NCI-H345 treated with DMSO at 0.1 percent for 48 hours (cell line): ENCODE results near the gene TCEAL4.

Experiments used
- DNase-seq: peaks from one replicate; lab custom pipeline; 2025; ENCODE audit not compliant: unreplicated experiment; lab: John Stamatoyannopoulos, UW

TCEAL4 gene

DNA sequence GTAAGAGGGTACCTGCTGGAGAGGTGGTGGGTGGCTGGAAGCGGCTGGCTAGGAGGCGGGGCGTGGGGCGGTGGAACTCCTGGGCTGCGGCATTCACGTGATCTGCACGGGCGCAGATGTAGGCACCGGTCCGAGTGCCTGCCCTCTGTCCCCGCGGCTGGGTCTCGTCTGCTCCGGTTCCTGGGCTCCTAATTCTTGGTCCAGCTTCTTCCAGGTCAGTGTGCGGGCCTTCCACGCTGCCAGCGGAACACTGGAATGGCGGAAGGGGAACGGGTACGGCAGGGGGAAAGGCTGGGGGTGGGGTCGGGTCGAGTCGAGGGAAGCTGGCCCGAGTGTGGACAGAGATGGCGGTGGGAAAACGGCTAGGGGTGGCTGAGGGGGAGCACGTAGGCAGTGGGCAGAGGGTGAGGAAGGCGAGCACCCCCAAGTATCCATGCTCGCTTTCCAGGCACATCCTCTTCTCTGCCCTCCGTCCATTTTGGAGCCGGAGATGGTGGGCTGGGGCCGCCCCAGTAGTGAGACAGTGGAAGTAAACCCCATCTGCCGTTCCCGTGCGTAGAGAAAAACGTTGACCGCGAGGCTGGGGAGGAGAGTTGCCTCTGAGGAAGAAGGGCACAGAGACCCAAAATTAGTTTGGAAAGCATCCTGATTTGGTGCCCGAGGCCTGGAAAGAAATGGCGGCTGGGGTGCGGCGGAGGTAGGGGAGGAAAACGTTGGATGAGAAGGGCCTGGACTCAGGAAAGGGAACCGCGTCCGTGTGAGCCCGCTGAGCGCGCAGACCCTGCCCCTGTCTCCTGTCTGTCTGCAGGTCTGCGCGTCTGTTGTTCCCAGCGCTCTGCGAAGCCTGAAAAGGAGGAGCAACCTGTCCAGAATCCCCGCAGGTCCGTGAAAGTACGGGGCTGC is at the start of gene TCEAL4:
TSS of gene TCEAL4 (plus strand) at position 105 of the 903 bp plus-strand sequence. CDS start 1,161 bp downstream, outside the sequence.
- peak; percentile 38 for DNase-seq

DNA sequence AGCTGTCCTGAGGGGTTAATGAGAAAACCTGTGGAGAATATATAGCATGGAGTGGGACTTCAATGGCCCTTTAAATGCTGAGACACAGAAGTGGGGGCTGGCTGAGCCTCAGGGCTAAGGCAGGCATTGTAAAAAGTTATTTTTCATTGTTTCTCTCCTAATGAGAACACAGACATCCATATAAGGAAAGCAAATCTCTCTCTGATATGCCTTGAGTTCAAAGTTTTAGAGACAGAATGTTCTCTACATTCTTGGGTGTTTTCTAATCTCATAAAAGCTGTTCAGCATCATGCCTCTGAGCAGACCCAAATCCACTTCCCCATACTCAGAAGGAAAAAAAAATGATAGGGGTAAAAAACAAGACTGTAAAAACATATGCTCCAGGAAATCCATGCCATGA is 49.2 kb upstream of the TCEAL4 start:
- no peak for DNase-seq

DNA sequence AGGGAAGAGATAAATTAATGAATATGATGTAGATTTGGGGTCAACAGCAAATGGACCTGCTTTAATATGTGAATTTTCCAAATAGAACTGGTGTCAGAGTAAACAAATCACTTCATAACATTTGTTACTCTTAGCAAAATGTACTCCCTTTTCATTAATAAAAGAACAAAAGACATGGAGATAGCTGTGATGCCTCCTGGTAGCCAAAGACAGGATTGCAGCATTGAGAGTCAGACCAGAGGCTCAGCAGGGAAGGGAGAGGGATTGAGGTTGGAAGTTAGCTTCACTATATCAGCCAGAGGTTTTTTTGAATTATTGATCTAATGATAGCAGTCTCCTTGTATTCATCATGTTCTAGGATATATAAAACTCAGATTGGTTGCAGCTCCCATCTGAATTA is 48.6 kb upstream of the TCEAL4 start:
- DNase-seq = no peak

DNA sequence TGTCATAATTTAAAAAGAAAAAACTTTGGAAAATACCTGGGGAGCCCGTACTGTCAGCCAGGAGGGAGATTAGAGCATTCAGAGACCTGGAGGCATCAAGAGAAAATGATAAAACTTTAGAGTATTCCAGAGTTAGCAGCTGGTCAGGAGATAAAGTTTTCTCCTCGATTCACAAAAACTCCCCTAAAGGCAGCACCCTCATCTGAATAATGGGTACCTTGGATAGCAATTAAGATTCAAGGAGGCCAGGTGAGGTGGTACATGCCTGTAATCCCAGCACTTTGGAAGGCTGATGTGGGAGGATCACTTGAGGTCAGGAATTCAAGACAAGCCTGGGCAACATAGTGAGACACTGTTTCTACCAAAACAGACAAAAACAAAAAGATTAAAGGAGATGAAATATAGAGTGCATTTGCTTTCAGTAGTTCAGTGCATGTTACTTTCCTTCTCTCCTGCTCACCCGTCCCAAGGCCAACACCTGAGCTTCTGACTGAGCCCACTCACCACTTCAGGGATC is 47.4 kb upstream of the TCEAL4 start:
- no peak for DNase-seq

DNA sequence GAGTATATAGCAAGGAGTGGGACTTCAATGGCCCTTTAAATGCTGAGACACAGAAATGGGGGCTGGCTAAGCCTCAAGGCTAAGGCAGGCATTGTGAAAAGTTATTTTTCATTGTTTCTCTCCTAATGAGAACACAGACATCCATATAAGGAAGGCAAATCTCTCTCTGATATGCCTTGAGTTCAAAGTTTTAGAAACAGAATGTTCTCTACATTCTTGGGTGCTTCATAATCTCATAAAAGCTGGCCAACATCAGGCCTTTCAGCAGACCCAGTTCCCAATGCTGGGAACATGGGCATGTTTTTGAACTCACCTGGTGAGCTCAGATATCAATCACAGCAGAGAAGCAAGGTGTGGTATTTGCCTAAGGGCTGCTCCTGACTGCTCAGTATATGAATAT is 46.6 kb upstream of the TCEAL4 start:
- DNase-seq = no peak

DNA sequence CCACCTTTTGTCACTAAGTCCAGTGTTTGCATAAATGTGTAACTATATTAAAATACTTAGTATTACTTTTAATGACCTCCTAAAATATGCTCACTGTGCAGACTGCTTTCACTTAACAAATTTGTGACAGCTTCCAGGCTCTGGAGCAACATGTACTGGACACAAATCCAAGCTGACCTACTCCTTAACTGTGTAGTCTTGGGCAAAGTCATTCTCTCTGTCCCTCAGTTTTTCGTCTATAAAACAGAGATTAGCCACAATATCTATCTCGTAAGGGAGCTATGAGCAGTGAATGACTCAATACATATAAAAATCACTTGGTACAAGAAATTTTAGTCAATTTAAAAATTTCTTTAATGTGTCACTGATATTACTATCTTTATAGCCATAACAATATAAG is 45.6 kb upstream of the TCEAL4 start:
- no peak for DNase-seq

DNA sequence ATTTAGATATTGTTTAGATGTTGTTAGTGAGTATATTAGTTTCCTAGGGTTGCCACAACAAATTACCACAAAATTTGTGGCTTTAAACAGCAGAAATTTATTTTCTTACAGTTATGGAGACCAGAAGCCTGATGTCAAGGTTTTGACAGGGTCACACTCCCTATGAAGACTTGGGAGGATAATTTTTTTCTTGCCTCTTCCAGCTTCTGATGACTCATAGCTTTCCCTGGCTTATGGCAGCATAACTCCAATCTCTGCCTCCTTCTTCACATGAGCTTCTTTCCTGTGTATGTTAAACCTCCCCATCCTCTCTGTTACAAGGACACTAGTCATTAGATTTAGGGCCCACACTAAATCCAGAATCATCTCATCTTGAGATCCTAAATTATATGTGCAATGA is 45.2 kb upstream of the TCEAL4 start:
- DNase-seq = no peak

DNA sequence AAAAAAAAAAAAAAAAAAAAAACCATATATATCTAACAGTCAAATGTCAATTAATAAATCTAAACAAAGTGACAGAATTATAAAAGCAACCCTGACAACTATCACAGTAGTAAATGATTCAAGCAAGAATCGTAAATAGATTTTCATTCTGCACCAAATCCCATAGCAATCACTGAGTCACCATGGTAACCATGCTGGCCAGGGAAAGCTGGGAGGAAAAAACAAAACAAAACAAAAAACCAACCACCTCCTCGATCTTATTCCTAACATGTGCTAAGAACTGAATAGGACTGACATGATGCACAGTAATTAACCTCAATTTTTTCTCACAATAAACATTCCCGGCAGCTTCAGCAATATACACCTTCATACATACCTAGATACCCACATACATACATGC is 35.4 kb upstream of the TCEAL4 start:
- DNase-seq = no peak

DNA sequence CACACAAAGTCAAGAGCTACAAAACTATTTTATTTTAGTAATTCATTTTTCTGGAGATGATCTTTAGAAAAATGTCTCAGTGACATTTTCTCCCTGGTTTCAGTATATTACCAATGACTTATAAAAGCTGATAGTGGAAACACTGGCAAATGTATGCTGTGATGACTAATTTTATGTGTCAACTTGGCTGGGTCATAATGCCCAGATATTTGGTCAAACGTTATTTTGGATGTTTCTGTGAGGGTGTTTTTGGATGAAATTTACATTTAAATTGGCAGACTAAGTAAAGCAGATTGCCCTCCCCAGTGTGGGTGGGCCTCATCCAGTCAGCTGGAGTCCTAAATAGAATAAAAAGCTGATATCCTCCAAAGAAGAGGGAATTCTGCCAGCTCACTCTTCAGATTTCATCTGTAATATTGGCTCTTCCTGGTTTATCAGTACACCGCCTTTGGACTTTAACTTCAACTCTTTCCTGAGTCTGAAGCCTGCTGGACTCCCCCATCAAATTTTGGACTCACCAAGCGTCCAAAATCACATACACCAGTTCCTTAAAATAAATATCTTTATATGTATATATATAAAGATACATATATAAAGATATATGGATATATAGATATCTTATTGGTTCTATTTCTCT is 34.8 kb upstream of the TCEAL4 start:
- DNase-seq = no peak

DNA sequence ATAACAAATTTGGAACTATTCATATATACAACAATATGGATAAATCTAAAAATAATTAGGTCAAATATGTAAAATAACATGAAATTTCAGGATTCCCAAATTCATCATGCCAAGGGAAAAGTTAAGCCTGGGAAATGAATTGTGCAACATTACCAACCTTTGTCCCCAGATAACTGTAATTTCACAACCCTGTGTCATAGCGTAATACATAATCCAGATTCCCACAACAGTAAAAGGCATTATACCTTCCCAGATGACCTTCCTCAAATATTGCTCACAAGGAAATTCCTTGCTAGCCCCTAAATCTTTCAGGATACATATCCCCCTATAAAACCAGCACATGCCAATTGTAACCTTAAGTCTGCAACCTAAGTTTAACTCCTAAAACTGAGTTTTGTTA is 33.1 kb upstream of the TCEAL4 start:
- no peak for DNase-seq

DNA sequence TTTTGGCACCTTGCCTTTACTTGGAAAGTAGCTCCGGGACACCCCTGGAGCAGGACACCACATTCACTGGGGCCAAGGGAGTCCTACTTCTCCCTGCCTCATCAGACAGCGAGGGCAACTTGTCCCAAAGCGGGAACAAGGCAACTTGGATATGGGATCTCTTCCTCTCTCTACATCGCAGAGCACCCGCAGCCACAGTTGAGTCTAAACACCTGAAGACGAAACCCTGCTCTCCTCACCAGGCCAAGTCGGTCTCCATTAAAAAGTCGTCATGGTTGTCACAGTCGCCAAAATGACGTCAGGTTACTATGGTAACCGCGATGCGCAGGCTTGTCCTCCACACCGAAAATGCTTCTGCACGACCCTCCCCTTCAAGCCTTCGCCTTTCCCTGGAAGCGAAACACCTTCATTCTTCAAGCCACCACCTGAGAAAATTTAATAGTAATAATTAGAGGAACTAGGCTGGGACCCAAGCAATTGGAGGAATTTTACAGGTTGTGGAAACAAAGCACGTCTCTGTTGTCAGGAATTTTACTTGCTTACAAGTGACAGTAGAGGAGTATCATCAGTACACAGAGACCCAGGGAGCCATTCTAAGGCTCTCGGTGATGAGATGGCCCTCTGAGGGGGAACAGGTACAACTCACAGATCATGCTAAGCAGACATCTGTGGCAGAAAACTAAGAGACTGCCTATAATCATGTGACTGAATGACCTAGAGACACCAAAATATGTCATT is 30.5 kb upstream of the TCEAL4 start:
- no peak for DNase-seq

DNA sequence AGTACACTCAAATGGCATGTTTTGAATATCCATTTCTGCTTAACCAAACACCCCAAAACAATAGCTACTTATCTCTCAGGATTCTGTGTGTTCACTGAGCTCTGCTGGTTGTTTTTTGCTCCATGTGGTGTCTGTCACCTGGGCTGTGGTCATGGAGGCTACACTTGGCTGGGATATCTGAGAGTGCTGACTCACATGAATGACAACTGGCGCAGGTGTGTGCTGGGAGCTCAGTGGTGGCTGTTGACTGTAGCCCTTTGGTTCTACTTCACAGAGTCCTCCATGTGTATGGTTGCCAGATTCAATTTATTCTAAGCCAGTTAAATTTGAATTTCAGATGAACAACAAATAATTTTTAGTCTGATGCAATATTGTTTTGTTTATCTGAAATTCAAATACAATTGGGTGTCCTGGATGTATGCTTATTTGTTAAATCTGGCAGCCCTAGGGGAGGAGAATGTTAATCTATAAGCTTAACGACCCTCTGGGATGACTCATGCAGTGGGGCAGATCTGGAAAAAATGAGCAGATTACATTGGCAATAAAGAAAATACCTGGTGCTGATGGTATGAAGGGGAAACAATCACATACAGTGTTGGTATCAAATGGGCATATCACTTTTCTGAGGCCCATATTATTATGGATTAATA is 28.2 kb upstream of the TCEAL4 start:
- peak; percentile 42 for DNase-seq

DNA sequence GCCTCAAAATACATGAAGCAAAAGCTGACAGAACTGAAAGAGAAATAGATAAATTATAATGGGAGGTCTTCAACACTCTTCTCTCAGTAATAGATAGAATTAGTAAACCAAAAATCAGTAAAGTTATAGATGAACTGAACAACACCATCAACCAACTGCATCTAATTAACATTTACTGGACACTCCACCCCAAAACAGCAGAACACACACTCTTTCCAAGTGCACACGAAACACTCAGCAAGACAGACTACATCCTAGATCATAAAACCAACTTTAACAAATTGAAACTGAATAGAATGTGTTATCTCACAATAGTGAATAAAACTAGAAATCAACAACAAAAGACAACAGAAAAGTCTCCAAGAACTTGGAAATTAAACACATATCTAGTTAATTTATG is 25.1 kb upstream of the TCEAL4 start:
- DNase-seq = no peak

DNA sequence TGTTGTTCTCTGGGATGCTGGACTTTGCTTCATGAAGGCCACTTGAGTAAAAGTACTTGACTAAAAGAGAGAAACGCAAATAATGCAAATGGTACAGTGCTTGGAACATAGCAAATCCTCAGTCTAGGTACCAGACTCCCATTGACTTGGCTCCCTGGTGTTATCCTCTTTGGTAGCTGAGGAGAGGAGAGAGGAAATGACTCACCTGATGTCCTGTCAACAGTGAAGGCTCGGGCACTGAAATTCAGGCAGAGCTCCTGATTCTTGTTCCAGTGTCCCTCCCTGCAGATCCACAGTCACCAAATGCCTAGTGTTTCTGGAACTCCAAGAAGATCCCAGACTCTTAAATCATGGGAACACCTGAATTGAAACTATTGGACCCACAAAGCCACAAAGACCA is 22.5 kb upstream of the TCEAL4 start:
- no peak for DNase-seq

DNA sequence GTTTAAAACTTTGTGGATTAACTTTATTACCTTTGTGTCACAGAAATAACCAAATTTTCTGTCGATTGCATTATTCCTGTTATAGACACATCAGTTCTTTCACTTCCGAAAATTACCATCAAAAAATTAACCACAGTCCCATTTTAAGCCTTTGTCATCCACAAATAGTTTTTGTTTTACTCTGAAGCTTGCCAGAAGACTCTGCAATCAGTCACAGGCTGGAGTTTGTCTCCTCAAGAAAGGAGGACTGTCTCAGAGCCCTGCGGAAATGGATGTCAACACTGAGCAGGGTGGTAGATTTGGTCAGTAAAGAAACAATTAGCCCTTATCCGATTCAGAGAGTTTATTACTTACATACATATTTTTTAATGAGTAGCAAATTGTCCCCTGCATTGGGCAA is 20.1 kb upstream of the TCEAL4 start:
- DNase-seq = no peak

DNA sequence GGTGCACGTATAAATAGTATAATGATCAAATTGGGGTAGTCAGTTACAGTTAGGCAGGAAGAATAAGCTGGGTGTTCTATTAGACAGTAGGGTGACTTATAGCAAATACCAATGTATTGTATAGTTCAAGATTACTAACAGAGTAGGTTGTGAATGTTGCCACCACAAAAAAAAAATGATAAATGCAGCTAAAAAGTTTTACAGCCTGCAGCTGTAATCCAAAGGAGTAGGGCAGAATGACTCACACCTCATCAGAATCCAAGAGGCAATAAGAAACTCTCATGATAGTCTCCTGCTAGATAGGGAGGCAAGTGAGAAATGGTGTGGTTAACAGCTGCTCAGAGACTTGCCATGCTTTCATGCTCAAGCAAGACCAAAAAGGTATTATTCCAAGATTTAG is 19.6 kb upstream of the TCEAL4 start:
- no peak for DNase-seq

DNA sequence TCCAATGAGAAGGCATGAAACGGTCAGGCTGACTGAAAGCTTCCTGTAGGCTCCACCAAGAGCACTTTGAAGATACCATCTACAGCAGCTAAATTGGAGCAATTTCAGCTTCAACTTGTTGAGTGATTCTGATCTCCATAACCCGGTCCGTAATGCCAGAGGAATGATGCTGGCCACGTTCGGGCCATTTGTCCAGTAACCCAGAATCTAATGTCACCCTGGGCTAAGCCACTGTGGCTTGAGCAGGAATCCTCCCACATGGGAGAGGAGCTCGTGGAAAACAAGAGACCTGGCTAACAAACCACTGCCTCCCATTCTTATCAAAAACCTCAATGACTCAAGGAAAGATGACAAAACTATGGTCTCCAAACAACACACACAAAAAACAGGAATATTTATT is 14.2 kb upstream of the TCEAL4 start:
- no peak for DNase-seq

DNA sequence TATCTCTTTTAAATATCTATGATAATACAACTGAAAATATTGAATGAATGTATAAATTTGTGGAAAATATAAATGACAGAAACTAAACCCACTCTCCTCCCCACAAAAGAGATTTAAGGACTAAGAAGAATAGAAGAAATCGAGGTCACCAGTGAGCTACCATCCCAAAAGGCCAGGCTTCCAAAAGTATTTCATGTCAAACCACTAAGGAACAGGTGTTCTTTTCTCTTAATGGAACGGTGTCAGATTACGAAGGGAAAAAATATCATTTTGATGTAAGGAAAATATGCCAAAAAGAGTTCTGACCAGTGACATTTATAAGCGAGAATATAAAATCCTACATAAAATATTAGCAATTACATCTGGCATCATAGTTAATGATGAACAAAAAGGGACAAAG is 13.6 kb upstream of the TCEAL4 start:
- DNase-seq = no peak

DNA sequence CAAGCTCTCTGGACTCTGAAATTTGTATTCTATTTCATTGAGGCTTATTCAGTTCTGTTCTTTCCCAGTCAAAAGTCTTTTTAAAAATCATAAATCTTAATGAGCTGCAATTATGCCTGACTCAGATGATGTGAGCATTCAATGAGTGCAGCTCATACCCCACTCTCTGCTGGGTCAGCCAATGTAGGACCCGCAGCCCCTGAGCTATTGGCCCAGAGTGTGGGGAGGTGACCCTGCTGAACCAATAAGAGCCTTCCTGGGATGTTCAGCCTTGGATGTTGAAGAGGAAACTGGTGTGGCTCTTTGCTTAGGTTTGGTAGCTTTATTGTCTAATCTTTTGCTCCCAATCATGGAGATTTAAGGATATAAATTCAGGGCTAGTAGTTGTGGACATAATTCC is 12.1 kb upstream of the TCEAL4 start:
- DNase-seq = no peak

DNA sequence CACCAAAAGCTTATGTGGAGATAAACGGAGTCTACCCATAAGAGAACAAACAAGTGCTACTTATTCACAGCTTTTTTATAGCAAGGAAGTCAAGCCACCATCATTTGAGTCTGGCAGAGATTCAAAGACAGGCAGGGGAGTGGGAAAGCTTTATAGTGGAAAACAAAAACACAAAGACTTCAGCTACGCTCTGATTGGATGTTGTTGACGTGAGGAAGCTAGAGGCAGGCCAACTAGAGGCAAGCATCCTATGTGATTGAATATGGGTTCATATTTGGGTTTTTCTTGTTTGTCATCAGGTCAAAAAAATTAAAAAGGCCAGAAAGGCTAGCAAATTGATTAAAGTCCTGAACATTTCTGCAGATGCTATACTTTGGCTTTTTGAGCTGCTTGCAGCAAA is 719 bp upstream of the TCEAL4 start:
- DNase-seq = peak; percentile 25

DNA sequence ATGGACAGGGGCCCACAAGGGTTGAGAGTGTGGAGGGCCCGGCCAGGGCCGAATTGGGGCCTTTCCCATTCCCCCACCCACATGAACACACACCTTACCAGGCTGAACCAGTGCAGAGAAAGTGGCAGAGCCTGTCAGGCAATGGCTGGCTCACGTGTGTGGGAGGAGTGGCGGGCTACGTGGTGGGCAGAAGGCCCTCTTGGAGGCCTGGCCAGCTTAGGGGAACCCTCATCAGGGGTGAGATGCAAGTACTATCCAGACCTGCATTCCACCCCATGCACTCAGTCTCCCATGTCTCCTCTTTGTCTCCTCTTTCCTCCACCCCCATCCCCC is 965 bp downstream of the TCEAL4 start:
- DNase-seq = no peak
